ENCODE measurements around the gene XAB2.
"Not testable (repeated sequence)": the region's sequence is repeated elsewhere in the genome, so short reads cannot be mapped to it uniquely, and the experiment has no call there.

The XAB2 gene

DNA sequence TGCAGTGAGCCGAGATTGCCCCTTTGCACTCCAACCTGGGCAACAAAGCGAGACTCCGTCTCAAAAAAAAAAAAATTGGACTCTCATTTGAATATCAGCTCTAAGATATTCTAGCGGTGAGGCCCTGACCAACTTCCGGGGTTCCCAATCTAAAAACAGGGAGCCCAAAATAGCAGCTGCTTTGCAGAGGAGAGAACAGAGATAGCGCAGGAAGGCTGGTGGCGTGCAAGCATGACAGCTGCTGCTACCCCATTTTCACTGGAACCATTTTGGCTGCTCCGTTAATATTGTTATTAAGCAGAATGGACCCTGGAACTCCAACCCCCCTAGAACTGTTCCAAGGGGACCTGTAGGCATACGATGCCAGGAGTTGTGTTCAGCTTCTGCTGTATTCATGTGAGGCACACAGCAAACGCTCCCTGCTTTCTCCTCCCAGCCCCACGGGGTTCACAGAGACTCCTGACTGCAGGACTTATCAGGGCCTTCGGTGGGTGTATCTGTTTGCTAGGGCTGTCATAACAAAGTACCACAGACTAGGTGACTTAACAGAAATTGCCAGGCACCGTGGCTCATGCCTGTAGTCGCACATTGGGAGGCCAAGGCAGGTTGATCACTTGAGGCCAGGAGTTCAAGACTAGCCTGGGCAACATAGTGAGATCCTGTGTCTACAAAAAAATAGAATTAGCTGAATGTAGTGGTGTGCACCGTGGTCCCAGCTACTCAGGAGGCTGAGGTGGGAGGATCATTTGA, 19.1 kb upstream of the XAB2 start:
- DNase-seq: no peak

DNA sequence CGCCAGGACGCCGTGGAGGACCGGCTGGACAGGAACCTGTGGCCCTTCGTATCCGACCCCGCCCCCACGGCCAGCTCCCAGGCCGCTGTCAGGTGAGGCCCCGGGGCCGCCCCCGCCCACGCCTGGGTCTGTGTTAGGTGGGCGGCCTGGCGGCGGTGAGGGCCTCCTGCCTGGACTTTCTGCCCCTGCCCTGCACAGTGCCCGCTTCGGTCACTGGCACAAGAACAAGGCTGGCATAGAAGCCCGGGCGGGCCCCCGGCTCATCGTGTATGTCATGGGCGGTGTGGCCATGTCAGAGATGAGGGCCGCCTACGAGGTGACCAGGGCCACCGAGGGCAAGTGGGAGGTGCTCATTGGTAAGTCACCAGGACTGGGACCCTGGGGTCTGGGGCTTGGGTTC, 17.8 kb upstream of the XAB2 start:
- DNase-seq: no peak

DNA sequence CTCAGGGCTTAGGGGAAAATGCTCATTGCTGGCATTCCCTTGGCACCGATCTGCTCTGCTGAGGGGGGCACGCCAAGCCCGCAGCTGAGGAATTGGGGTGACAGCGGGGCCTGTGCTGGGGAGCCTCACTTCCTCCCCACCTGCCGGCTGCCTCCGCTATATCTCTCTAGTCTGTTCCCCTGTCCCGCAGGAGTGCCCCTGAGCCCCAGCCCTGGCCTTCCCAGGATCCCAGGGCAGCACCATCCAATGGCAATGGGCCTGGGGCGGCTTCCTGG, 17.0 kb upstream of the XAB2 start:
- DNase-seq: no peak

DNA sequence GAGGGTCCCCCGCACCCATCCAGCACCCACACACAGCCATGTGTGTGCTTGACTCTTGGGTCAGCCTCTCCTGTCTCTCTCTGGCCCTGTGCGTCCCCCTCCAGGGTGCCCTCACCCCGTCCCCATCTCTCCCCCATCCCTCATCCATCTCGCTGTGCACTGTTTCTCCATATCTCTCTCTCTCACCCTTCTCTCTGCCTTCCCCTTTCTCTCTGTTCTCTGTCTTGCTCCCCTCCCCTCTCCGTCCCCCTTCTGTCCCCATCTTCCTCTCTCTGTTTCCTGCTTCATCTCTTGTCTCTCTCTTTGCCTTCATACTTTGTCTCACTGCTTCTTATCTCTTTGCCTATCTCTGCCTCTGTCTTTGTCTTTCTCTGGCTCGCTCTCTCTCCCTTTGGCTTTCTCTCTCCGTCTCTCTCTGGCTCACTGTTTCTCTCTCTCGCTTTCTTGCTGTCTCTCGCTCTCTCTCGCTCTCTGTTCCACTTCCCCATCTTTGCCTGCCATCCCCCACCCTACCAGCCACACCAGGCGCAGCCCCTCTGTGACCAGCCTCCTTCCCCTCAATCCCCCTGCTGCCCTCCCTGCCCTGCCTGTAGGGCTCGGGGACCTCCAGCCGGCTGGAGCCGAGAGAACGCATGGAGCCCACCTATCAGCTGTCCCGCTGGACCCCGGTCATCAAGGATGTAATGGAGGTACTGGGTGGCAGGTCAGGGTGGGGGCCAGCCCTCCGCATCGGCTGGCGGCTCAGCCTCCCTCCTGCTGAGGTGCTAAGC, 16.5 kb upstream of the XAB2 start:
- DNase-seq: no peak

DNA sequence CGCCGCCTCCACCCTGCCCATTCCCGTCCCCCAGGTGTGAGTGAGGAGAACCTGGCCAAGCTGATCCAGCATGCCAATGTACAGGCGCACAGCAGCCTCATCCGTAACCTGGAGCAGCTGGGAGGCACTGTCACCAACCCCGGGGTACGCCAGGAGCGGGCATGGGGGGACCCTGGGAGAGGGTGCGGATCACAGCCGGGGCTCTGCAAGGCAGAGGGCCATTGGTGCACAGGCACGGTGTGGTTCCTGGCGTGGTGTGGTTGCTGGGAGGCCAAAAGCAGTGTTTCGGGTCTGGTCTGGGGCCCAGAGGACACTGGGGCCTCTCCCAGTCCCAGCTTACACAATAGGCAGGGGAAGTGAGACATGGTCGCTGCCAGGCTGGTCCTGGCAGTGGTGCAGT, 15.8 kb upstream of the XAB2 start:
- no peak for DNase-seq

DNA sequence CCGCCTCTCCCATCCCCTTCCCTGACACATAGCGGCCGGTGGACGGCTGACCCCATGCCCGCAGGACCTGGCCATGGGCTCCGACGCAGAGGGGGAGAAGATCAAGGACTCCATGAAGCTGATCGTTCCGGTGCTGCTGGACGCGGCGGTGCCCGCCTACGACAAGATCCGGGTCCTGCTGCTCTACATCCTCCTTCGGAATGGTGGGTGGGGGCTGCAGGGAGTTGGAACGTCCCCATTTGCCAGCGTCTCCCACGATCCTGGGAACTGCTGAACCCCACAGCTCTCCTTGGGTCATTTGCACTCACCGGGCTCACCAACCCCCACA, 15.2 kb upstream of the XAB2 start:
- DNase-seq: no peak

DNA sequence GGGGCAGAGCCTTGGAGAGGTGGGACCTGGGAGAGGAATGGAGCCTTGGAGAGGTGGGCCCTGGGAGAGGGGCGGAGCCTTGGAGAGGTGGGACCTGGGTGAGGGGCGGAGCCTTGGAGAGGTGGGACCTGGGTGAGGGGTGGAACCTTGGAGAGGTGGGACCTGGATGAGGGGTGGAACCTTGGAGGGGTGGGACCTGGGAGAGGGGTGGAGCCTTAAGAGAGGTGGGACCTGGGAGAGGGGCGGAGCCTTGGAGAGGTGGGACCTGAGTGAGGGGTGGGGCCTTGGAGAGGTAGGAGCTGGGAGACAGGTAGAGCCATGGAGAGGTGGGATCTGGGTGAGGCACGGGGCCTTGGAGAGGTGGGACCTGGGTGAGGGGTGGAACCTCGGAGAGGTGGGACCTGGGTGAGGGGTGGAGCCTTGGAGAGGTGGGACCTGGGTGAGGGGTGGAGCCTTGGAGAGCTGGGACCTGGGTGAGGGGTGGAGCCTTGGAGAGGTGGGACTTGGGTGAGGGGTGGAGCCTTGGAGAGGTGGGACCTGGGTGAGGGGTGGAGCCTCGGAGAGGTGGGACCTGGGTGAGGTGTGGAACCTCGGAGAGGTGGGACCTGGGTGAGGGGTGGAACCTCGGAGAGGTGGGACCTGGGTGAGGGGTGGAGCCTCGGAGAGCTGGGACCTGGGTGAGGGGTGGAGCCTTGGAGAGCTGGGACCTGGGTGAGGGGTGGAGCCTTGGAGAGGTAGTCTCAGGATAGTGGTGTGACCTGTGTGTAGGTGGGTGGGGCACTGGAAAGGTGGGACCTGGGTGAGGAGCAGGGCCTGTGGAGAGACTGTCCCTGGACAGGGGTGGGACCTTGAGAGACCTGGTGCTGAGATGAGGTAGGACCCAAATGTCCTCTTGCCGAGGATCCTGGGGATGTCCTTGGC, 14.5 kb upstream of the XAB2 start:
- DNase-seq: not testable (repeated sequence)

DNA sequence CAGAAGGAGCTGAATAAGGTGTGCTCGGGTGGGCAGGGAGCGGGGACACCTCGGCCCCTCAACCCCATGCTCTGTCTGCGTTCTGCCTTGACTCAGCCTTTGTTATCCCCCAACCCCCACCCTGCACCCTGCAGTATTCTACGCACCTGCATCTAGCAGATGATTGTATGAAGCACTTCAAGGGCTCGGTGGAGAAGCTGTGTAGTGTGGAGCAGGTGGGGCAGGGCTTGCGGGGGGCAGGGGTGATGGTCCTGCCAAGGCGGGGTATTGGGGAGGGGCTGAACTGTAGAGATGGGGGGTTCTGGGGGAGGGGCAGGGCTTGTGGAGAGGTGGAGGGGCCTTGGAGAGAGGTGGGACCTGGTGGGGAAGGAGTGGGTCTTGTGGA, 13.7 kb upstream of the XAB2 start:
- DNase-seq: no peak

DNA sequence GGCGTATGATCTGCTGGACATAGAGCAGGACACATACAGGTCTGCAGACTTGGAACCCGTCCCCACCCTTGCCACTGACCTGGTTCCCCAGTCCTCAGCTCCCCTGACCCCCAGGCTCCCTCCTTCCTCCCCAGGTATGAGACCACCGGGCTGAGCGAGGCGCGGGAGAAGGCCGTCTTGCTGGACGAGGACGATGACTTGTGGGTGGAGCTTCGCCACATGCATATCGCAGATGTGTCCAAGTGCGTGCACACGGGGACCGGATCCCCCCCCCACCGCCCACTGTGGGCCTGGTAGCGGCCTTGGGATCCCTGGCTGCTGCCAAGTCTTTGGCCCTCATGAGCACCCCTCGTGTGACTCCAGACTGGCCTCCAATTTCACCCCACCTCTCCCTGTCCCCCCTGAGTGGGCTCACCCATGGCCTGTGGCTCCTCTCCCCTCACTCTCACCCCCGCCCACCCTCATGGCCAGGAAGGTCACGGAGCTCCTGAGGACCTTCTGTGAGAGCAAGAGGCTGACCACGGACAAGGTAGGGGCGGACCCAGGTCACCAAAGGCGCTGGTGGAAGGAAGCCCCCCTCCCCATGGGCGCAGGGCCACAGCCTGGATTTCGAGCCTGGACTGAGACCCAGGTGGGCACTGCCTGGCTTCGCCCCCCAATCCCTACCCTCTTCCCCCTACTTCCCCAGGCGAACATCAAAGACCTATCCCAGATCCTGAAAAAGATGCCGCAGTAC, 13.1 kb upstream of the XAB2 start:
- no peak for DNase-seq

DNA sequence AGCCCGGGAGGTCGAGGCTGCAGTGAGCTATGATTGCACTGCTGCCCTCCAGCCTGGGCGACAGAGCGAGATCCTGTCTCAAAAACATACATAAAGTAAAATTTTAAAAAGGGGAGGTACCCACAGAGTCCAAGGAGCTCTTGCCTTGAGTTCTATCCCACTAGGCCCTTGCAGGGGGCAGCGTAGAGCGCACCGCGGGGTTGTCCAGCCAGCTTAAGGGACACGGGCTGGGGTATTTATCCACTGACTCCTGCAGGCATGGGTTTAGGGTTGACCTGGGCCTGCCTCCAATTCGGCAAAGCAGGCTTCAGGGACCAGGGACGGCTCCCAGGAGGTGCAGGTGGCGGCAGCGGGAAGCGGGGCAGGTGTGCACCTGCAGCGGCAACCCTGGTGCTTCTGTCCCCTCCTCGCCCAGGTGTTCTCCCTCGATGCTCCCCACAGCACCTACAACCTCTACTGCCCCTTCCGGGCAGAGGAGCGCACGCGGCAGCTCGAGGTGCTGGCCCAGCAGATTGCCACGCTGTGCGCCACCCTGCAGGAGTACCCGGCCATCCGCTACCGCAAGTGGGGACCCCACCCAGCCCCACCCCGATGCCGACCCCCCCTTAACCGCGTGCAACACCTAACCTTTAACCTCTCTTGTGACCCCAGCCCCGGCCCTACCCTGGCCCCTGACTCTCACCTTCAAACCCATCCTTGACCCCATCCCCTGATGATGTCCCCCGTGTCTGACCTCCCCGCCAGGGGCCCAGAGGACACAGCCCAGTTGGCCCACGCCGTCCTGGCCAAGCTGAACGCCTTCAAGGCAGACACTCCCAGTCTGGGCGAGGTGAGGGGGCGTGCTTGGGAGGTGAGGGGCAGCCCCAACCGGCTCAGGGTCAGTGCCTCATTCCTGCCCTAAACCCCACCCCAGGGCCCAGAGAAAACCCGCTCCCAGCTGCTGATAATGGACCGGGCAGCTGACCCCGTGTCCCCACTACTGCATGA, 12.2 kb upstream of the XAB2 start:
- no peak for DNase-seq

DNA sequence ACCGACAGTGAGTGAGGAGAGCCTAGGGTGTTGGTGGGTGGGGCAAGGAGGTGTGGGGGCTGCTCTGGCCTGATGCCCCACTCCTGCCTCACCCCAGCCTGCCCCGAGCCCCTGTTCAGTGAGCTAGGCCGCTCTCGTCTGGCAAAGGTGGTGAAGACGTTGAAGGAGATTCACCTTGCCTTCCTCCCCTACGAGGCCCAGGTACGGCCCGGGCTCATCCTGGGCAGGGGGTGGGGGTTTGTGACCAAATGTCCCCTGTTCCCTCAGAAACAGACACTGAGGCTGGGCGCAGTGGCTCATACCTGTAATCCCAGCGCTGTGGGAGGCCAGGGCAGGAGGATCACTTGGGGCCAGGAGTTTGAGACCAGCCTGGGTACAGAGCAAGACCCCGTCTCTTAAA, 11.5 kb upstream of the XAB2 start:
- no peak for DNase-seq

DNA sequence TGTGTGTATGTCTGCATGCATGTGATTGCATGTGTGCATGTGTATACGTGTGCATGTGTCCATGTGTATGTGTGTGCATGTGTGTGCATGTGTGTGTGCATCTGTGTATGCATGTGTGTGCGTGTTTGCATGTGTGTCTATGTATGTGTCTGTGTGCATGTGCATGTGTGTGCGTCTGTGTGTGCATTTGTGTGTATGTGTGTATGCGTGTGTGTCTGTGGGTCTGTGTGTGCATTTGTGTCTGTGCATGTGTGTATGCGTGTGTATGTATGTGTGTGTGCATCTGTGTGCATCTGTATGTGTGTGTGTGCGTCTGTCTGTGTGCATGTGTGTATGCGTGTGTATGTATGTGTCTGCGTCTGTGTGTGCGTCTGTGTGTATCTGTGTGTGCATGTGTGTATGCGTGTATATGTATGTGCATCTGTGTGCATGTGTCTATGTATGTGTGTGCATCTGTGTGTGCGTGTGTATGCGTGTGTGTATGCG, 10.6 kb upstream of the XAB2 start:
- no peak for DNase-seq

DNA sequence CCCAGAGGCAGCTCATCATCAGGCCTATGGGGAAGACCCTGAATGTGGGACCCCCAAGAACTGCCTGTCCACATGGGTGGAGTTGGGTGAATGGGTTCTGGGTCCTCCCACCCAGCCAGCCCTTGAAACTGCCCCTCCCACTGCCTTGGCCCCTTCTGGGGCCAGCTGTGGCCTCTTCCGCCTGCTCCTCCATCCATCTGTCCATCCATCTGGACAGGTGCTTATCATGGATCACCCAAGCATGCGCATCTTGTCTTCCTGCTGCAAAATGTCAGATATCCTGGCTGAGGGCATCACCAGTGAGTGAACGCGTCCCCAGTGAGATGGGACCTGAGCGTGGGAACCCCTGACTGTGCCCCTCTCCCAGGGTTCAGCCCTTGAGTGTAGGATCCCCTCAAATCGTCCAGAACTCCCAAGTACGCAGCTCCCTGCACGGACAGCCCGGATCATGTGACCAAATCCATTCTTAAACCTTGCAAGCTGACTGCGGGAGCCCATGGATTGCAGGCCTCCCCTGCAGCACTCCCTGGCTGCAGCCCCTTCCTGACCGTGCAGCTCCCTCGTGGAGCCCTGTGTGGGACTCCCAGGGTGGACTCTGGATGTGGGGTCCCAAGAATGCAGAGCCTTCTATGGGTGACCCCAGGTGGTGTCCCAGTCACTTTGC, 9.6 kb upstream of the XAB2 start:
- DNase-seq: no peak

DNA sequence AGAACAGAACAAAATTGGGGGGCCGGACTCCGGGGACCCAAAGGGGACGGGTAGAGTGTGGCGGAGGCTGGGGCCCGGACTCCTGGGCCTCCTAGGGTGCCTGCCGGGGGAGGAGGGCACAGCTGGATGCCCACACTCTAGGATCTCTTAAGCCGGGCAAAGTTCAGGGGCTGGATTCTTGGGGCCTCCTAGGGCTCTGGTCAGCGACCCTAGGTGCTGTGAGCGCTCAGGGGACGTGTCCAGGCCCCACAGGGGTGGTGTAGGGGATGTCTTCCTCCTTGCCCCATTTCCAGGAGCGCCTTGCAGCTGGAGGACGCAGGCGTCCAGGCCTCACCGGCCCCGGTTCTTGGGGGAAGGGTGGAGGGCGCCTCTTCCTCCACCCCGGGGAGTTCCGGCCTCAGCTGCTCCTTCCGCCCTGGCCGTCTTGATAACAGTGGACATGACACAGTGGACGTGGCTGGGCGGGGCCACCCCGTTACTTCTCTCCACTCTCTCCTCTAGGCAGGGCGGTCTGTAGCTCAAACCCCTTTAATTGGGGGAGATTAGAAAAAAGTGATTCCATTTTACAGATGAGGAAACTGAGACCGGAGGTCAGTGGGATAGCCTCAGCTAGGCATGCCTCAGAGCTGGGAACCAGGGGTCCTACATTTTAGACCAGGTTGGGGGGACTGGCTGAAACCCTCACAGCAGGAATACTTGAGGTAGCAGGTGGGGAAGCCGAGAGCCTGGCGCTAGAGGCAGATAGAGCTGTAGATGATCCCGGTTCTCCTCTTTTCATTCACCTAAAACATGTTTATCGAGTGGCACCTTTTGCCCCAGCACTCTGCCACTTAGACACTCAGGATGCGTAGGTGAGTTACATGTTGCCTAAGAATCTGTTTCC, 8.3 kb upstream of the XAB2 start:
- no peak for DNase-seq

DNA sequence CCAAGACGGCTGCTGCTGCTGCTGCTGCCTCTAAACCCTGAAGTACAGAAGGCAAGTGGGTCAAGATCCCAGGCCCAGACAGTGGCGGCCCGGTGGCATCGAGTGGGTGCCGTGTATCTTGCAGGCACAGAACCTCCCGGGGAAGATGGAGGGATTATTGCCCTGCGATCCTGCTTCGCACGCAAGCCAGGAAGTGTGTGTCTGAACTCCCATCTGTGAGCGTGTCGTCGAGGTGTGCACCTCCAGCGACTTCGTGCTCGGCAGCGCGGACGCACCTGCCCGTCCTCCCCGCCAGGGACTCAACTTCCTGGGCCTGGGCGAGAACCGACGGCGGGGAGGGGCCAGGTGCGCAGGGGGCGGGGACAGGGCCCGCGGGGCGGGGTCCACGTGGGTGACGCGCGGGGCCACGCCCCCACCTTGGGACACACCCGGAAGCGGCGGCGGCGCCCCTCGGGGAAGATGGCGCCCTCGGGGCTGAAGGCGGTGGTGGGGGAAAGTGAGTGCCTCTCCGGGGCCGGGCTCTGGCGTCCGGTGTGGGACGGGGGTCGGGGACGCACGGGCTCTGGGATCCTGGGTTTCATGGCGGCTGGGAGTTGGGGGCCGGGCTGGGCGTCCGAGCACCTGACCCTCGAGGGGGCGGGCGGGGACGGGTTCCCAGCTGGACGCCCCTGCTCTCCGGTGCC, 7.5 kb upstream of the XAB2 start, which contains the start of gene STXBP2:
Gene STXBP2 (plus strand): TSS at position 420 of the 683 bp plus-strand sequence. CDS start 40 bp downstream, at position 460.
- no peak for DNase-seq

DNA sequence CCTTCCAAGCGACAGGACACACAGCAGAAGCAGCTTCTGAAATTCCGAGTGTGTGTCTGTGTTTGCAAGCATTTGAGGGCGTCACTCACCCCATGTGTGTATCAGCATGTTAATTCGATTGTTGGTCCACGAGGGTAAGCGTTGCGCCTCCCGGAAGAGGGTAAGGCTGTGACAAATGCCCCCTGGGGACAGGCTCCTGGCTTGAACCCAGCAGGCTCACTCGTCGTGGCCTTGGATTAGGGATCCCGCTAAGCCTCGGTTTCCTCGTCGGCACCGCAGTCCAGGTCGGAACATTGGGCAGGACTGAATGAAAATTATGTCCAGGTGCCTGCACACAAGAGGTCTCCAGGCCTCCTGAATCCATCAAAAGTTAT, 7.0 kb upstream of the XAB2 start:
- no peak for DNase-seq

DNA sequence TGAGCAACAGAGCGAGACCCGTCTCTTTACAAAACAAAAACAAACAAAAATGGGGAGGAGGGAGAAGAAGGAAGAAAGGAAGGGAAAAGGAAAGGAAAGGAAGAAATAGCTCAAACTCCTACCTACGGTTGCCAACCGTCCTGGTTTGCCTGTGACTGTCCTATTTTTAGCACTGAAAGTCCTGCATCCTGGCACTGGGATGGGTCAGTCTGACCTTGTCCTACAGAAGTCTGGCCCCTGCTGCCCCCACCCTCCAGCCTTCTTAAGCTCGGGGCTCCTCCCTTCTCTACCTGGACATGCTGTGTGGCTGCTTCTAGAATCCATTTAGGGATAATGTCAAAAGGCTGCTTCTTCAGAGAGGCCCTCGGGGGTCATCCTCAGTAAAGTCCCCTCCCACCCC, 6.3 kb upstream of the XAB2 start:
- no peak for DNase-seq

DNA sequence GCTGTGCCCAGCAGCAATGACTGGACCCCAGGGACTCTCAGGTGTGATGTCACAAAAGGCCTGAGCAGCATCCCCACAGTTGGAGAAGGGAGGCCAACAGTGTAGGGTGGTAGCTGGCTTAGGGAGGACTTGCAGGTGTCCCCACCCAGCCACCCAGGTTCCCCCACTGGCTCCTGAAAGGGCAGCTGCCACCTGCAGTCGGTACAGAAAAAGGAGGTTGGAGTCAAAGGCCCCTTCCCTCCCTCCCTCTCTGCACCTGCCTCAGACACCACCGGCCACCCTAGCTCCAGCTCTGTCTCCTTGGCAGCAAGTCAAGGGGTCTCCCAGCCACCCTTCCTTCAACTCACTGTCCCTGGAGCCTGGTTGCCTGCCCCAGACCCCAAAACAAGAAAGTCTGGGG, 4.4 kb upstream of the XAB2 start, which contains the start of gene PCP2:
Gene PCP2 (minus strand): TSS at position 22 of the 400 bp plus-strand sequence. CDS start 262 bp downstream, outside the sequence.
- no peak for DNase-seq

All from NCI-H187 treated with DMSO at 0.1 percent for 48 hours (cell line).